SU-DHL-6 (cell line): ENCODE data around the gene MIER2.

Source experiments
- H2AFZ ChIP-seq: fragments of 200-600 bp; sonication (generic); 2 replicates; pipeline ENCODE4 v1.6.1; 2014; ENCODE audit warnings: low read depth, mild to moderate bottlenecking, moderate library complexity, mixed read lengths, antibody characterized with exemption, low read length; ENCODE audit not compliant: severe bottlenecking
- H3F3A ChIP-seq: fragments of 200-600 bp; shearing (Covaris generic); 2 replicates; pipeline ENCODE4 v1.6.0; 2016; ENCODE audit warnings: antibody characterized with exemption, mild to moderate bottlenecking; ENCODE audit not compliant: insufficient read depth
- H3K27ac ChIP-seq: fragments of 200-600 bp; sonication (generic); 2 replicates; pipeline ENCODE4 v1.5.1; 2016; ENCODE audit warnings: low read depth, mild to moderate bottlenecking, low read length, moderate library complexity, mixed read lengths
- H3K27me3 ChIP-seq: fragments of 200-600 bp; sonication (generic), shearing (Covaris generic); 2 replicates; pipeline ENCODE4 v1.6.0; 2014; ENCODE audit warnings: mild to moderate bottlenecking, low read length
- H3K36me3 ChIP-seq: fragments of 200-600 bp; sonication (generic); 2 replicates; pipeline ENCODE4 v1.6.1; 2014; ENCODE audit warnings: mild to moderate bottlenecking, low read length, mixed read lengths
- H3K4me2 ChIP-seq: fragments of 300-600, 200-600 bp; shearing (Covaris generic), sonication (generic); 2 replicates; pipeline ENCODE4 v1.6.0; 2014; ENCODE audit warnings: low read length, low read depth, mild to moderate bottlenecking; ENCODE audit not compliant: poor library complexity, severe bottlenecking
- H3K4me3 ChIP-seq: fragments of 200-600 bp; sonication (generic); 2 replicates; pipeline ENCODE4 v1.5.1; 2014; ENCODE audit warnings: antibody characterized with exemption, low read length, mild to moderate bottlenecking, mixed read lengths; ENCODE audit not compliant: insufficient read depth, poor library complexity, severe bottlenecking
- H3K79me2 ChIP-seq: fragments of 200-600 bp; sonication (generic); 2 replicates; pipeline ENCODE4 v1.6.1; 2014; ENCODE audit warnings: mild to moderate bottlenecking, low read length, moderate library complexity; ENCODE audit not compliant: insufficient read depth
- H3K9ac ChIP-seq: fragments of 200-600 bp; sonication (generic); 2 replicates; pipeline ENCODE4 v1.7.0; 2014; ENCODE audit warnings: mild to moderate bottlenecking, low read length
- H3K9me2 ChIP-seq: fragments of 200-600 bp; sonication (generic); replicated peaks from 2 replicates; pipeline ENCODE4 v1.6.1; 2014; ENCODE audit warnings: low read length; ENCODE audit not compliant: insufficient read depth
- H3K9me3 ChIP-seq: fragments of 200-600 bp; sonication (generic); 2 replicates; pipeline ENCODE4 v1.6.1; 2014; ENCODE audit warnings: low read length, mixed read lengths; ENCODE audit not compliant: insufficient read depth
- H4K20me1 ChIP-seq: fragments of 200-600 bp; sonication (generic); 2 replicates; pipeline ENCODE4 v1.6.1; 2014; ENCODE audit warnings: low read depth, mild to moderate bottlenecking, antibody characterized with exemption, low read length, moderate library complexity, mixed read lengths
- CTCF ChIP-seq: fragments of 200-600 bp; sonication (generic); IDR thresholded peaks from one replicate; pipeline ENCODE4 v1.5.1; 2017; ENCODE audit warnings: antibody characterized with exemption, mild to moderate bottlenecking, low read length, moderate library complexity; ENCODE audit not compliant: insufficient read depth, poor library complexity, severe bottlenecking
- EZH2phosphoT487 ChIP-seq: fragments of 200-600 bp; sonication (generic), shearing (Covaris generic); conservative IDR thresholded peaks from 2 replicates; pipeline ENCODE4 v1.6.1; 2018; ENCODE audit warnings: mild to moderate bottlenecking, antibody characterized with exemption, low read length, moderate library complexity, mixed read lengths

MIER2 gene

DNA sequence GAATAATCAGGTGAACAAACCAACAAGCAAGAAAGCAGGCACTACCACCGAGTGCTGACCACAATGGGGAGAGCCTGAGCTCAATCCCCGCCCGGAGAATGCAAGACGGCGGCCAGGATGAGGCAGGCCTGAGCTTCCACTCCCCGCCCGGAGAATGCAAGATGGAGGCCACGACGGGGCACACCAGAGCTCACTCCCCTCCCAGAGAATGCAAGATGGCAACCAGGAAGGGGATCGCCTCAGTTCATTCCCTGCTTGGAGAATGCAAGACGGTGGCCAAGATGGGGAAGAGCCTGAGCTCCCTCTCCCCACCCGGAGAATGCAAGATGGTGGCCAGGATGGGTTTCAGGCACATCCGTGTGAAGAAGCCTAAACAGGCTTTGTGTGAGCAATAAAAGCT lies 24.7 kb upstream of the MIER2 start:
- H2AFZ ChIP-seq = no peak overlapping the region

DNA sequence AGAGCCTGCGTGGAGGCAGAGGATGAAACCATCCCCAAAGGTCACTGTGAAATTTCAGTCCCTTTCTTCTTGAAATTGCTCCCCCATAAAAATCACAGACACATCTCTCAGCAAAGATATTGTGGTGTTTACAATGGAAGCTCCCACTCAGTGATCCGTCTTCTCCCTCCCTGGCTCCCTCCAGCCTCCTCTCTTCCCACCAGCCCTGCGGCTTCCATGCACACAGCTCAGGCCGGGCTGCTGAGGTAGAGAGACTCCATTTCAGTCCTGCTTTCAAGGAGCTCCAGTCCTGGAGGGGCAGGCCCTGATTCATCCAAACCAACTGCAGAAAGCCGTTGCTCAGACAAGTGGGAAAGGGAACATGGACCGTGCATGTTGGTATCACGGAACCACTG lies 24.0 kb upstream of the MIER2 start:
- H4K20me1 ChIP-seq = no peaks in the 10 kb centered on the region
- H3F3A ChIP-seq = no peaks in the 10 kb centered on the region
- no peaks in the 10 kb centered on the region for H3K9me3 ChIP-seq
- TF ChIP-seq EZH2phosphoT487 (no peak), CTCF (no peak)
- no peaks in the 10 kb centered on the region for H3K27me3 ChIP-seq
- H2AFZ ChIP-seq = no peak overlapping the region
- no peaks in the 10 kb centered on the region for H3K79me2 ChIP-seq
- no peak overlapping the region for H3K4me3 ChIP-seq
- H3K27ac ChIP-seq = no peak overlapping the region
- no peak overlapping the region for H3K9ac ChIP-seq
- no peak overlapping the region for H3K4me2 ChIP-seq
- no peaks in the 10 kb centered on the region for H3K36me3 ChIP-seq
- no peaks in the 10 kb centered on the region for H3K9me2 ChIP-seq

More for the DNA sequence above, 24.7 kb upstream of the MIER2 start:
- Histone ChIP-seq H3K27me3 (no peaks in the 10 kb centered on the region), H4K20me1 (no peaks in the 10 kb centered on the region), H3K9me2 (no peaks in the 10 kb centered on the region), H3K79me2 (no peaks in the 10 kb centered on the region), H3K27ac (no peak overlapping the region), H3K9ac (no peak overlapping the region), H3K4me3 (no peak overlapping the region), H3K4me2 (no peak overlapping the region), H3F3A (no peaks in the 10 kb centered on the region), H3K9me3 (no peaks in the 10 kb centered on the region), H3K36me3 (no peaks in the 10 kb centered on the region)
- TF ChIP-seq CTCF (no peak), EZH2phosphoT487 (no peak)

DNA sequence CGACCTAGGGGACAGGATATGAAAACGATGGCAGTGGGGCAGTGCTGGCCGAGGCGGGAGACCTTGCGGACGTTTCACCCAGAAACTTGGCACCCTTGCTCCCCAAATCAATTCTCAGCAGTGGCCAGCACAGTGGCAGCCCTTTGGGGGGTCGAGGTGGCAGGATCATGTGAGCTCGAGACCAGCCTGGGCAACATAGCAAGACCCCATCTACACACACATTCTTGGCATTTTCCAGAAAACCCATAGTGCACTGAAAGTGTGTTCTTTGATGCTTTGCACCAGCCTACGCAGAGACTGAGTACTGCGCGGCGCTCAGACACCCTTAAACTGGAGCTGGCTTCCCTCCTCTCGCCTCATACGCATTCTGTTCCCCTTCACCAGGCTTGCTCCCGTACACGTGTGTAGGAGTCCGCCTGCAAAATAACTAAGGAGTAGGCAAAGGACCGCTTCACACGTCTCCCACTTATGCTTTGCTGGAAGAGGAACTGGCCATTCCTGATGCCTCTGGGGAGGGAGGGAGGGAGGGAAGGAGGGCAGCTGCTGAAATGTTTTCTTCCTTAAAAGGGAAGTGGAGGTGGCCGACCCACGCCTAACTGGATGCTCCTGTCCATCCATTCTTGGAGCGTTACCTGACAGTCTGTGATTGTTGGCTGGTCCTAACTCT lies 23.5 kb upstream of the MIER2 start:
- no peaks in the 10 kb centered on the region for H3K79me2 ChIP-seq
- no peaks in the 10 kb centered on the region for H4K20me1 ChIP-seq
- no peak overlapping the region for H3K27ac ChIP-seq
- H3K9me2 ChIP-seq = no peaks in the 10 kb centered on the region
- no peaks in the 10 kb centered on the region for H3K36me3 ChIP-seq
- no peak overlapping the region for H3K4me2 ChIP-seq
- H3K9ac ChIP-seq = no peak overlapping the region
- H2AFZ ChIP-seq = no peak overlapping the region
- H3F3A ChIP-seq = no peaks in the 10 kb centered on the region
- TF ChIP-seq EZH2phosphoT487 (no peak), CTCF (no peak)
- H3K27me3 ChIP-seq = no peaks in the 10 kb centered on the region
- H3K9me3 ChIP-seq = no peaks in the 10 kb centered on the region
- no peak overlapping the region for H3K4me3 ChIP-seq
